SK-N-SH (cell line): ENCODE data around the gene PKNOX2.

ENCODE experiments used
- CHD2 ChIP-seq: fragments of 150-350 bp; IDR thresholded peaks from 2 replicates; pipeline ENCODE4 v1.6.1; 2018; ENCODE audit warnings: low read length; ENCODE audit not compliant: partially characterized antibody
- CTCF ChIP-seq: fragments of 200-600 bp; sonication (generic); IDR thresholded peaks from 2 replicates; pipeline ENCODE4 v1.6.1; 2017; ENCODE audit warnings: antibody characterized with exemption, mild to moderate bottlenecking, moderate library complexity
- EZH2phosphoT487 ChIP-seq: fragments of 200-600 bp; sonication (generic); IDR thresholded peaks from 2 replicates; pipeline ENCODE4 v1.6.1; 2017; ENCODE audit warnings: low read depth, mixed run types, mild to moderate bottlenecking, antibody characterized with exemption, moderate library complexity, borderline replicate concordance
- JUND ChIP-seq: IDR thresholded peaks from 2 replicates; pipeline ENCODE4 v1.4.0; 2012
- NRF1 ChIP-seq: IDR thresholded peaks from 2 replicates; pipeline ENCODE4 v1.6.1; 2012; ENCODE audit warnings: low read depth, mild to moderate bottlenecking, low read length
- POLR2AphosphoS5 ChIP-seq: IDR thresholded peaks from 2 replicates; pipeline ENCODE4 v1.6.1; 2012; ENCODE audit warnings: low read depth, low read length
- RAD21 ChIP-seq: IDR thresholded peaks from 2 replicates; pipeline ENCODE4 v1.6.1; 2012; ENCODE audit warnings: mild to moderate bottlenecking, low read length
- RFX5 ChIP-seq: IDR thresholded peaks from 2 replicates; pipeline ENCODE4 v1.6.1; 2012; ENCODE audit warnings: mild to moderate bottlenecking, improper control_type of control experiment, low read length
- RXRA ChIP-seq: IDR thresholded peaks from 2 replicates; pipeline ENCODE4 v1.4.0; 2012; ENCODE audit warnings: low read depth, mild to moderate bottlenecking, borderline replicate concordance
- SIN3A ChIP-seq: IDR thresholded peaks from 2 replicates; pipeline ENCODE4 v1.6.1; 2012; ENCODE audit warnings: low read depth, mild to moderate bottlenecking, low read length, moderate library complexity, borderline replicate concordance
- SMC3 ChIP-seq: IDR thresholded peaks from 2 replicates; pipeline ENCODE4 v1.6.1; 2012; ENCODE audit warnings: low read depth, low read length, improper control_type of control experiment
- TCF12 ChIP-seq: IDR thresholded peaks from 2 replicates; pipeline ENCODE4 v1.4.0; 2012
- TEAD4 ChIP-seq: IDR thresholded peaks from 2 replicates; pipeline ENCODE4 v1.4.0; 2012; ENCODE audit warnings: mild to moderate bottlenecking, borderline replicate concordance; ENCODE audit not compliant: insufficient read depth
- YY1 ChIP-seq: IDR thresholded peaks from 2 replicates; pipeline ENCODE4 v1.4.0; 2012; ENCODE audit warnings: low read depth, mild to moderate bottlenecking

GRCh38 chr11:125347261-125347585, 182.7 kb downstream of the PKNOX2 start:
- TF ChIP-seq JUND (no peak), CTCF (no peak), NRF1 (no peak), SIN3A (no peak), POLR2AphosphoS5 (no peak), RFX5 (no peak), EZH2phosphoT487 (no peak), TEAD4 (no peak), RXRA (no peak), YY1 (no peak), SMC3 (no peak), RAD21 (no peak), CHD2 (no peak), TCF12 (no peak)
